PC-3 (cell line): Measurements from ENCODE around the gene CMKLR1. TPM values are rescaled to one million over a fixed set of nuclear protein-coding genes. Genes with fewer than 3 reads are reported as not detected.

Experiments
- ATAC-seq: fragments of 200-7000 bp; cut with Tn5 transposase; 2 replicates; pipeline ENCODE4 v1.9.1; 2020; ENCODE audit warnings: mild to moderate bottlenecking, moderate library complexity
- BruUV-seq: library from RNA; stranded (reverse); fragments of 400-500 nt; replicated peaks from 2 replicates; lab custom pipeline; 2021; lab: Mats Ljungman, UMichigan
- CTCF ChIA-PET: fragments of 300-600 bp; sonication (Branson Sonifier 250); formaldehyde crosslinking; loops from one replicate; lab custom pipeline; 2022; ENCODE audit warnings: antibody characterized with exemption; lab: Charles Lee
- POLR2A ChIA-PET: fragments of 300-600 bp; sonication (Branson Sonifier 250); formaldehyde crosslinking; loops from one replicate; lab custom pipeline; 2022; ENCODE audit warnings: antibody characterized with exemption; ENCODE audit not compliant: unreplicated experiment; lab: Charles Lee
- DNase-seq: peaks from one replicate; pipeline ENCODE4 v3.0.0-alpha.2; 2015
- H2AFZ ChIP-seq: fragments of 300-600 bp; sonication (generic); 2 replicates; pipeline ENCODE4 v1.6.0; 2016; ENCODE audit warnings: antibody characterized with exemption, low read length
- H3F3A ChIP-seq: fragments of 300-600 bp; sonication (generic); one replicate; pipeline ENCODE4 v1.6.0; 2017; ENCODE audit warnings: antibody characterized with exemption, low read length, control low read depth, mild to moderate bottlenecking; ENCODE audit not compliant: unreplicated experiment
- H3K27ac ChIP-seq: fragments of 300-600 bp; sonication (generic); 2 replicates; pipeline ENCODE4 v1.5.1; 2016; ENCODE audit warnings: mild to moderate bottlenecking, low read length
- H3K27me3 ChIP-seq: fragments of 300-600 bp; sonication (generic); 2 replicates; pipeline ENCODE4 v1.6.1; 2016; ENCODE audit warnings: low read length, mixed read lengths
- H3K36me3 ChIP-seq: fragments of 300-600 bp; sonication (generic); 2 replicates; pipeline ENCODE4 v1.6.1; 2016; ENCODE audit warnings: low read depth, mixed run types, low read length, mixed read lengths
- H3K4me1 ChIP-seq: fragments of 300-600 bp; sonication (generic); 2 replicates; pipeline ENCODE4 v1.5.1; 2016; ENCODE audit warnings: low read length; ENCODE audit not compliant: insufficient read depth
- H3K4me2 ChIP-seq: fragments of 300-600 bp; sonication (generic); 2 replicates; pipeline ENCODE4 v1.6.0; 2016; ENCODE audit warnings: low read length
- H3K4me3 ChIP-seq: fragments of 300-600 bp; sonication (generic); 2 replicates; pipeline ENCODE4 v1.5.1; 2016; ENCODE audit warnings: mild to moderate bottlenecking, low read length, mixed read lengths
- H3K79me2 ChIP-seq: fragments of 300-600 bp; sonication (generic); 2 replicates; pipeline ENCODE4 v1.6.1; 2017; ENCODE audit warnings: low read length, mixed read lengths
- H3K9ac ChIP-seq: fragments of 300-600 bp; sonication (generic); 2 replicates; pipeline ENCODE4 v1.6.0; 2016; ENCODE audit warnings: mild to moderate bottlenecking, low read length
- H3K9me2 ChIP-seq: fragments of 300-600 bp; sonication (generic); replicated peaks from 2 replicates; pipeline ENCODE4 v1.6.1; 2016; ENCODE audit warnings: mixed run types, low read length, mixed read lengths
- H3K9me3 ChIP-seq: fragments of 300-600 bp; sonication (generic); 2 replicates; pipeline ENCODE4 v1.6.1; 2016; ENCODE audit warnings: low read length, mixed read lengths
- H4K20me1 ChIP-seq: fragments of 300-600 bp; sonication (generic); 2 replicates; pipeline ENCODE4 v1.6.1; 2016; ENCODE audit warnings: low read length, mixed read lengths
- EZH2 ChIP-seq: fragments of 300-600 bp; sonication (generic); IDR thresholded peaks from one replicate; pipeline ENCODE4 v1.6.1; 2017; ENCODE audit warnings: antibody characterized with exemption, mild to moderate bottlenecking, low read length; ENCODE audit not compliant: unreplicated experiment
- EZH2phosphoT487 ChIP-seq: fragments of 300-600 bp; sonication (generic); IDR thresholded peaks from 2 replicates; pipeline ENCODE4 v1.6.1; 2018; ENCODE audit warnings: mild to moderate bottlenecking, antibody characterized with exemption, low read length, borderline replicate concordance
- intact Hi-C: fragments of 100-400 bp; cut with micrococcal nuclease; formaldehyde crosslinking; loops from 2 replicates; pipeline ENCODE4 v1.9.0; 2023
- total RNA-seq: library from RNA; depleted of rRNA; stranded (reverse); fragments of >200 nt; gene quantifications from 2 replicates; pipeline ENCODE4 v1.2.3, GENCODE V29; 2014
- TF ChIP-seq, protein P1 (sequence below): fragments of 300-600 bp; sonication (generic); conservative IDR thresholded peaks from 2 replicates; pipeline ENCODE4 v1.5.1; 2017; ENCODE audit warnings: antibody characterized with exemption, low read depth, mild to moderate bottlenecking, low read length

The CMKLR1 gene
- total RNA-seq, 1 experiment from 2014 or later = not detected

DNA sequence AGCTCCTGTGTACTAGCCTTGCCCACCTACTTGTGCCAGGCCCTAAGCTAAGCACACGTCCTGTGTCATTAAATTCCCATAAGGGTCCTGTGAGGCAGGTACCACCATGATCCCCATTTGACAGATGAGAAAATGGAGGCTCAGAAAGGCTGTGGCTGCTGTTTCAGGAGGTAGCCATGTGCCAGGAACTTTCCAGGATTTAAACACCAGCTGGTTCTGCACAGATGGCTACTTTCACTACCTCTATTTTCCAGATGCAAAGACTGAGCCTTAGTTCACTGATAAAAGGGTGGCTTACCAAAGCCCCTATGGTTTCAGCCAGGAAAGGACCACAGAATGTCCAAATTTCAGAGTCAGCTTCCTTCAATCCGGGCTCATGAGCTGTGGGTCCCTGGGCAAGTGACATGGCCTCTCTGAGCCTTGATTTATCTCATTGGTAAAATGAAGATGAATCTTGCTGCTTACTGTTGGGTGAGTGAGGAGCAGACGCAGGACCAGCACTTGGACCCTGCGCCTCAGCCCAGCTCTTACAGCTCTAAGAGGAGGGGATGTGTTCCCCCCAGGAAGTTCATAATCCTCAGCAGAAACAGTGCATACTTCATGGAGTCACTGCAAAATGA, 23.5 kb downstream of the CMKLR1 start:
- Histone ChIP-seq H3K9me3 (no peaks in the 10 kb centered on the region), H3K79me2 (no peaks in the 10 kb centered on the region), H3F3A (no peaks in the 10 kb centered on the region), H3K4me3 (no peak overlapping the region), H3K27me3 (peaks cover 28% of the 10 kb centered on the region; the same call in 1 of the 2 replicates), H3K4me1 (no peaks in the 10 kb centered on the region), H3K9me2 (no peaks in the 10 kb centered on the region), H2AFZ (no peak overlapping the region), H3K4me2 (no peak overlapping the region), H4K20me1 (no peaks in the 10 kb centered on the region), H3K9ac (no peak overlapping the region), H3K36me3 (no peaks in the 10 kb centered on the region), H3K27ac (no peak overlapping the region)
- CTCF ChIA-PET = no interaction called here
- no peak for DNase-seq
- no TSS peak for BruUV-seq
- ATAC-seq = no peak
- intact Hi-C loops = no loop called here
- TF ChIP-seq, protein P1, sequence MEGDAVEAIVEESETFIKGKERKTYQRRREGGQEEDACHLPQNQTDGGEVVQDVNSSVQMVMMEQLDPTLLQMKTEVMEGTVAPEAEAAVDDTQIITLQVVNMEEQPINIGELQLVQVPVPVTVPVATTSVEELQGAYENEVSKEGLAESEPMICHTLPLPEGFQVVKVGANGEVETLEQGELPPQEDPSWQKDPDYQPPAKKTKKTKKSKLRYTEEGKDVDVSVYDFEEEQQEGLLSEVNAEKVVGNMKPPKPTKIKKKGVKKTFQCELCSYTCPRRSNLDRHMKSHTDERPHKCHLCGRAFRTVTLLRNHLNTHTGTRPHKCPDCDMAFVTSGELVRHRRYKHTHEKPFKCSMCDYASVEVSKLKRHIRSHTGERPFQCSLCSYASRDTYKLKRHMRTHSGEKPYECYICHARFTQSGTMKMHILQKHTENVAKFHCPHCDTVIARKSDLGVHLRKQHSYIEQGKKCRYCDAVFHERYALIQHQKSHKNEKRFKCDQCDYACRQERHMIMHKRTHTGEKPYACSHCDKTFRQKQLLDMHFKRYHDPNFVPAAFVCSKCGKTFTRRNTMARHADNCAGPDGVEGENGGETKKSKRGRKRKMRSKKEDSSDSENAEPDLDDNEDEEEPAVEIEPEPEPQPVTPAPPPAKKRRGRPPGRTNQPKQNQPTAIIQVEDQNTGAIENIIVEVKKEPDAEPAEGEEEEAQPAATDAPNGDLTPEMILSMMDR = no peak
- no peak for TF ChIP-seq EZH2
- TF ChIP-seq EZH2phosphoT487 = no peak
- POLR2A ChIA-PET = no interaction called here

DNA sequence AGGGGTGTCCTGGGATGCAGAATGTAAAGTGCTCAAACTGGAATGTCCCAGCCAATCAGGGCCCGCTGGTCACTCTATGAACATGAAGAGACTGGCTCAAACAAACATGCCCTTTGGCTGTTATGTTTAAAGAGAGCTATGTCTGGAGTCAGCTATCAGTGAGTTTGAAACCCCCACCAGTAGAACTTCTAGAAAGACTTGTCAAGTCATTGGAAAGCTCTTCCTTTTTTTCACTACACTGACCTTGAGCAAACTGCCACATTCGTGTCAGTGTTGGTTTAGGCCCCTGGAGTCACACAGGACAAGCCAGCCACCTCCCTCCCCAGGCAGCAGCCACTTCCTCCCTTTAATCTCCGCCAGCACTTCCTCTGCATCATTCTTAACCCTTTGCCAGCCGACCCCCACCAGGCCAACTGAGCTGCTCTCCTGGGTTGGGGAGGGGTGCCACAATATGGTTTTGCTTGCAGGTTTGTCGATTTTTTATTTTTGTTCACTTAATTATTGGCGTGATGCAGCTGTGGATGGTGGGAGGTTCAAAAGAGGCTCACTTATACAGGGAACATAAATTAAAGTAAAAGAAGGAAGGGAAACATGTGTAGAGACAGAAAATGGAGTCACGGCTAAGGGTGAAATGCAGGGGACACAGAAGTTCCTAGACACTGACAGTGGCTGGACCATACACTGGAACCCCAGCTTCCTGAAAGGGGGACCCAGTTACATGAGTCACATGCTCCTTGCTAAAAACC, 25.3 kb downstream of the CMKLR1 start:
- Histone ChIP-seq H2AFZ (no peak overlapping the region), H3K9me2 (no peaks in the 10 kb centered on the region), H3K27ac (no peak overlapping the region), H3K9ac (no peak overlapping the region), H3K79me2 (no peaks in the 10 kb centered on the region), H3K36me3 (no peaks in the 10 kb centered on the region), H3K4me1 (no peaks in the 10 kb centered on the region), H3K9me3 (no peaks in the 10 kb centered on the region), H3K4me3 (no peak overlapping the region), H3K27me3 (peaks cover 27% of the 10 kb centered on the region; the same call in 1 of the 2 replicates), H3K4me2 (no peak overlapping the region), H3F3A (no peaks in the 10 kb centered on the region), H4K20me1 (no peaks in the 10 kb centered on the region)
- no peak for TF ChIP-seq EZH2
- no peak for TF ChIP-seq EZH2phosphoT487
- TF ChIP-seq, protein P1 = no peak
- ChIA-PET CTCF (no interaction called here), POLR2A (no interaction called here)
- DNase-seq (no peak), ATAC-seq (no peak)
- intact Hi-C loops = no loop called here
- BruUV-seq = no TSS peak

DNA sequence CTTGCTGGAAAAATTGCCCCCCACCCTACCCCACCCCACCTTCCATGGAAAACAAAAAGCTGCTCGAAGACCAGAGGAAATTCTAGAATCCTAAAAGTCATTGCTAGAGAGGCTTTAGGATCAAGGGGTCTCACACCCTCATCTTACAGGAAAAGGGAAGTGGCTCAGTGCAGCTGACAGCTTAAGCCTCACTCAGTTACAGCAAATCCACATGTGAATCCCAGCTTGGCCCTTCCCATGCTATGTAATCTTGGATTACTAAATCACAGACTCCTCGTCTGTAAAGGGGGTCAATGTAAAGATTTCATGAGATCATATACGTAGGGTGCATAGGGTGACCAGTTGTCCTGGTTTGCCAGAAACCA, 25.9 kb downstream of the CMKLR1 start:
- ChIA-PET POLR2A (no interaction called here), CTCF (no interaction called here)
- intact Hi-C loops = no loop called here

More for the DNA sequence above, 25.9 kb downstream of the CMKLR1 start:
- no peak overlapping the region for H3K27ac ChIP-seq
- no peaks in the 10 kb centered on the region for H3K9me3 ChIP-seq
- H3K36me3 ChIP-seq = no peaks in the 10 kb centered on the region
- no peaks in the 10 kb centered on the region for H4K20me1 ChIP-seq
- no peak for DNase-seq
- H3K4me3 ChIP-seq = no peak overlapping the region
- H3K4me1 ChIP-seq = no peaks in the 10 kb centered on the region
- BruUV-seq = no TSS peak
- H3K79me2 ChIP-seq = no peaks in the 10 kb centered on the region
- no peak overlapping the region for H2AFZ ChIP-seq
- H3K9ac ChIP-seq = no peak overlapping the region
- H3F3A ChIP-seq = no peaks in the 10 kb centered on the region
- no peaks in the 10 kb centered on the region for H3K9me2 ChIP-seq
- H3K4me2 ChIP-seq = no peak overlapping the region
- ATAC-seq = no peak
- peaks cover 30% of the 10 kb centered on the region; the same call in 1 of the 2 replicates for H3K27me3 ChIP-seq
- TF ChIP-seq EZH2phosphoT487 (no peak), EZH2 (no peak)
- TF ChIP-seq, protein P1 = no peak
